WTC11 (cell line): ENCODE data around the gene PPP2R2C. TPM values are rescaled to one million over a fixed set of nuclear protein-coding genes. Genes with fewer than 3 reads are reported as not detected.

Experiments
- ATAC-seq: fragments of 200-7000 bp; cut with Tn5 transposase; 2 replicates; pipeline ENCODE4 v1.10.0; 2021; ENCODE audit warnings: mild to moderate bottlenecking, moderate library complexity
- CTCF ChIA-PET: fragments of 300-600 bp; sonication (Branson Sonifier 250); formaldehyde crosslinking; loops from one replicate; lab custom pipeline; 2021; ENCODE audit warnings: antibody characterized with exemption; lab: Charles Lee
- POLR2A ChIA-PET: fragments of 350-600 bp; sonication (Branson Sonifier 250); formaldehyde crosslinking; loops from one replicate; lab custom pipeline; 2021; ENCODE audit warnings: antibody characterized with exemption; lab: Charles Lee
- DNase-seq: peaks from one replicate; pipeline ENCODE4 v3.0.0; 2021; ENCODE audit warnings: low spot score
- H3K27ac Mint-ChIP-seq: 2 replicates; pipeline ENCODE4 v1.8.0; 2021; ENCODE audit warnings: mixed read lengths
- H3K27me3 Mint-ChIP-seq: 2 replicates; pipeline ENCODE4 v1.8.0; 2021; ENCODE audit warnings: low read depth, mild to moderate bottlenecking, moderate library complexity, mixed read lengths
- H3K36me3 Mint-ChIP-seq: 2 replicates; pipeline ENCODE4 v1.8.0; 2021; ENCODE audit warnings: mixed read lengths
- H3K4me1 Mint-ChIP-seq: 2 replicates; pipeline ENCODE4 v1.8.0; 2022; ENCODE audit warnings: mixed read lengths
- H3K4me3 Mint-ChIP-seq: 2 replicates; pipeline ENCODE4 v1.8.0; 2021; ENCODE audit warnings: mild to moderate bottlenecking, moderate library complexity, mixed read lengths
- H3K9me3 Mint-ChIP-seq: 2 replicates; pipeline ENCODE4 v1.8.0; 2021; ENCODE audit warnings: mixed read lengths
- ATF1 ChIP-seq: sonication (generic); formaldehyde crosslinking; IDR thresholded peaks from 2 replicates; pipeline ENCODE4 v1.8.1; 2023; ENCODE audit warnings: mild to moderate bottlenecking, moderate library complexity, missing genetic modification reagents
- CBFB ChIP-seq: sonication (generic); formaldehyde crosslinking; IDR thresholded peaks from 2 replicates; pipeline ENCODE4 v1.8.1; 2022; ENCODE audit warnings: mild to moderate bottlenecking, low read depth, missing genetic modification reagents
- CDX4 ChIP-seq: fragments of 250-450 bp; sonication (Bioruptor Pico); IDR thresholded peaks from 2 replicates; pipeline ENCODE4 v1.9.0; 2021; ENCODE audit warnings: moderate library complexity, mild to moderate bottlenecking, inconsistent platforms, borderline replicate concordance
- ESRRA ChIP-seq: sonication (generic); formaldehyde crosslinking; IDR thresholded peaks from 2 replicates; pipeline ENCODE4 v1.8.1; 2022; ENCODE audit warnings: mild to moderate bottlenecking, missing genetic modification reagents, borderline replicate concordance
- FOXK1 ChIP-seq: sonication (generic); formaldehyde crosslinking; IDR thresholded peaks from 2 replicates; pipeline ENCODE4 v1.8.0; 2022; ENCODE audit warnings: mild to moderate bottlenecking, moderate library complexity, missing genetic modification reagents
- GRHL2 ChIP-seq: fragments of 250-450 bp; sonication (Bioruptor Pico); IDR thresholded peaks from 2 replicates; pipeline ENCODE4 v1.8.0; 2022; ENCODE audit warnings: mild to moderate bottlenecking, moderate library complexity; ENCODE audit not compliant: insufficient replicate concordance, severe bottlenecking
- IRF2 ChIP-seq: sonication (generic); formaldehyde crosslinking; IDR thresholded peaks from 2 replicates; pipeline ENCODE4 v1.8.0; 2022; ENCODE audit warnings: low read depth, missing genetic modification reagents, borderline replicate concordance
- JAZF1 ChIP-seq: fragments of 250-450 bp; sonication (Bioruptor Pico); IDR thresholded peaks from 2 replicates; pipeline ENCODE4 v1.9.0; 2021; ENCODE audit warnings: moderate library complexity, mild to moderate bottlenecking, inconsistent platforms
- JUN ChIP-seq: sonication (generic); formaldehyde crosslinking; IDR thresholded peaks from 2 replicates; pipeline ENCODE4 v1.8.0; 2023; ENCODE audit warnings: mild to moderate bottlenecking, missing genetic modification reagents
- MLX ChIP-seq: sonication (generic); formaldehyde crosslinking; IDR thresholded peaks from 2 replicates; pipeline ENCODE4 v1.8.1; 2023; ENCODE audit warnings: mild to moderate bottlenecking, missing genetic modification reagents, moderate library complexity
- MYBL2 ChIP-seq: sonication (generic); formaldehyde crosslinking; IDR thresholded peaks from 2 replicates; pipeline ENCODE4 v1.8.1; 2023; ENCODE audit warnings: mild to moderate bottlenecking, moderate library complexity, missing genetic modification reagents
- NFYB ChIP-seq: sonication (generic); formaldehyde crosslinking; conservative IDR thresholded peaks from 2 replicates; pipeline ENCODE4 v1.8.0; 2022; ENCODE audit warnings: low read depth, missing genetic modification reagents
- RORB ChIP-seq: fragments of 250-450 bp; sonication (Bioruptor Pico); IDR thresholded peaks from 2 replicates; pipeline ENCODE4 v1.9.0; 2021; ENCODE audit warnings: mild to moderate bottlenecking
- SMAD3 ChIP-seq: sonication (generic); formaldehyde crosslinking; IDR thresholded peaks from 2 replicates; pipeline ENCODE4 v1.8.0; 2022; ENCODE audit warnings: missing genetic modification reagents, mild to moderate bottlenecking, borderline replicate concordance
- SP1 ChIP-seq: sonication (generic); formaldehyde crosslinking; conservative IDR thresholded peaks from 2 replicates; pipeline ENCODE4 v1.8.1; 2022; ENCODE audit warnings: missing genetic modification reagents
- TEAD4 ChIP-seq: sonication (generic); formaldehyde crosslinking; IDR thresholded peaks from 2 replicates; pipeline ENCODE4 v1.8.0; 2022; ENCODE audit warnings: mild to moderate bottlenecking, missing genetic modification reagents
- TP53 ChIP-seq: sonication (generic); formaldehyde crosslinking; IDR thresholded peaks from 2 replicates; pipeline ENCODE4 v1.8.1; 2023; ENCODE audit warnings: mild to moderate bottlenecking, missing genetic modification reagents
- USF1 ChIP-seq: sonication (generic); formaldehyde crosslinking; IDR thresholded peaks from 2 replicates; pipeline ENCODE4 v1.8.0; 2022; ENCODE audit warnings: mild to moderate bottlenecking, missing genetic modification reagents
- ZNF219 ChIP-seq: sonication (generic); formaldehyde crosslinking; IDR thresholded peaks from 2 replicates; pipeline ENCODE4 v1.8.0; 2023; ENCODE audit warnings: missing genetic modification reagents, mild to moderate bottlenecking, borderline replicate concordance
- ZNF416 ChIP-seq: fragments of 250-450 bp; sonication (Bioruptor Pico); IDR thresholded peaks from 2 replicates; pipeline ENCODE4 v1.9.0; 2021; ENCODE audit warnings: mild to moderate bottlenecking, inconsistent platforms
- ZNF512 ChIP-seq: sonication (generic); formaldehyde crosslinking; IDR thresholded peaks from 2 replicates; pipeline ENCODE4 v1.8.1; 2022; ENCODE audit warnings: missing genetic modification reagents, borderline replicate concordance
- ZSCAN18 ChIP-seq: fragments of 250-450 bp; sonication (Bioruptor Pico); IDR thresholded peaks from 2 replicates; pipeline ENCODE4 v2.1.2; 2022; ENCODE audit warnings: mild to moderate bottlenecking, moderate library complexity
- total RNA-seq: library from RNA; stranded (reverse); gene quantifications from 3 replicates; pipeline ENCODE4 v1.2.3, GENCODE V29; 2021
- TF ChIP-seq, protein P1 (sequence below): sonication (generic); formaldehyde crosslinking; IDR thresholded peaks from 2 replicates; pipeline ENCODE4 v1.8.1; 2022; ENCODE audit warnings: mild to moderate bottlenecking, moderate library complexity, missing genetic modification reagents
- TF ChIP-seq, protein P2 (sequence below): sonication (generic); formaldehyde crosslinking; IDR thresholded peaks from 2 replicates; pipeline ENCODE4 v1.8.0; 2023; ENCODE audit warnings: missing genetic modification reagents

Gene PPP2R2C
- total RNA-seq, 1 experiment from 2014 or later: 11.5 TPM

- peaks cover 28% of the 10 kb centered on the region for H3K9me3 Mint-ChIP-seq
- no peak for ATAC-seq
- no peak overlapping the region for H3K4me3 Mint-ChIP-seq
- no peak for DNase-seq
- H3K27me3 Mint-ChIP-seq: peaks cover 27% of the 10 kb centered on the region
- no peak for TF ChIP-seq ATF1 (CRISPR knock-in tag)
- TF ChIP-seq SMAD3 (CRISPR knock-in tag): no peak
- TF ChIP-seq IRF2 (CRISPR knock-in tag): no peak
- TF ChIP-seq CDX4 (CRISPR knock-in tag): no peak
- TF ChIP-seq RORB (CRISPR knock-in tag): no peak
- TF ChIP-seq, protein P1, sequence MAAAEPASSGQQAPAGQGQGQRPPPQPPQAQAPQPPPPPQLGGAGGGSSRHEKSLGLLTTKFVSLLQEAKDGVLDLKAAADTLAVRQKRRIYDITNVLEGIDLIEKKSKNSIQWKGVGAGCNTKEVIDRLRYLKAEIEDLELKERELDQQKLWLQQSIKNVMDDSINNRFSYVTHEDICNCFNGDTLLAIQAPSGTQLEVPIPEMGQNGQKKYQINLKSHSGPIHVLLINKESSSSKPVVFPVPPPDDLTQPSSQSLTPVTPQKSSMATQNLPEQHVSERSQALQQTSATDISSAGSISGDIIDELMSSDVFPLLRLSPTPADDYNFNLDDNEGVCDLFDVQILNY: no peak
- no peak for TF ChIP-seq ZNF512 (CRISPR knock-in tag)
- no peak for TF ChIP-seq ZNF219 (CRISPR knock-in tag)
- TF ChIP-seq NFYB (CRISPR knock-in tag): no peak
- TF ChIP-seq SP1 (CRISPR knock-in tag): no peak
- H3K36me3 Mint-ChIP-seq: peaks cover 13% of the 10 kb centered on the region
- ChIA-PET CTCF (no interaction called here), POLR2A (no interaction called here)
- no peak overlapping the region for H3K27ac Mint-ChIP-seq
- peaks cover 3% of the 10 kb centered on the region; the same call in 1 of the 2 replicates for H3K4me1 Mint-ChIP-seq
Observed at GRCh38 chr4:6500481-6501140, 28.2 kb upstream of the PPP2R2C start.

GRCh38 chr4:6499238-6499600 lies 26.8 kb upstream of the PPP2R2C start:
- Mint-ChIP-seq H3K36me3 (peaks cover 5% of the 10 kb centered on the region), H3K27ac (no peak overlapping the region), H3K4me1 (peaks cover 4% of the 10 kb centered on the region), H3K4me3 (no peak overlapping the region), H3K27me3 (peaks cover 20% of the 10 kb centered on the region), H3K9me3 (peaks cover 17% of the 10 kb centered on the region)
- no peak for DNase-seq
- no peak for TF ChIP-seq JAZF1
- TF ChIP-seq, protein P2, sequence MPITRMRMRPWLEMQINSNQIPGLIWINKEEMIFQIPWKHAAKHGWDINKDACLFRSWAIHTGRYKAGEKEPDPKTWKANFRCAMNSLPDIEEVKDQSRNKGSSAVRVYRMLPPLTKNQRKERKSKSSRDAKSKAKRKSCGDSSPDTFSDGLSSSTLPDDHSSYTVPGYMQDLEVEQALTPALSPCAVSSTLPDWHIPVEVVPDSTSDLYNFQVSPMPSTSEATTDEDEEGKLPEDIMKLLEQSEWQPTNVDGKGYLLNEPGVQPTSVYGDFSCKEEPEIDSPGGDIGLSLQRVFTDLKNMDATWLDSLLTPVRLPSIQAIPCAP (CRISPR knock-in tag): no peak
- no peak for TF ChIP-seq TEAD4 (CRISPR knock-in tag)
- TF ChIP-seq TP53 (CRISPR knock-in tag): no peak
- TF ChIP-seq JUN: no peak
- TF ChIP-seq GRHL2: no peak
- no peak for TF ChIP-seq ZSCAN18 (CRISPR knock-in tag)
- no peak for TF ChIP-seq NFYB (CRISPR knock-in tag)
- no peak for TF ChIP-seq CBFB
- no peak for TF ChIP-seq ESRRA (CRISPR knock-in tag)
- TF ChIP-seq MLX: no peak
- no peak for TF ChIP-seq SMAD3 (CRISPR knock-in tag)
- TF ChIP-seq ZNF416 (CRISPR knock-in tag): no peak
- TF ChIP-seq, protein P1: no peak
- TF ChIP-seq FOXK1: no peak
- TF ChIP-seq MYBL2: no peak
- TF ChIP-seq USF1: no peak
- ATAC-seq: peak; percentile 73
- CTCF ChIA-PET: no interaction called here
- POLR2A ChIA-PET: no interaction called here
